ENCODE results near the gene SNAP47.
A peak's percentile ranks its signal among the peaks of the same experiment; 100 is the strongest.

The SNAP47 gene

DNA sequence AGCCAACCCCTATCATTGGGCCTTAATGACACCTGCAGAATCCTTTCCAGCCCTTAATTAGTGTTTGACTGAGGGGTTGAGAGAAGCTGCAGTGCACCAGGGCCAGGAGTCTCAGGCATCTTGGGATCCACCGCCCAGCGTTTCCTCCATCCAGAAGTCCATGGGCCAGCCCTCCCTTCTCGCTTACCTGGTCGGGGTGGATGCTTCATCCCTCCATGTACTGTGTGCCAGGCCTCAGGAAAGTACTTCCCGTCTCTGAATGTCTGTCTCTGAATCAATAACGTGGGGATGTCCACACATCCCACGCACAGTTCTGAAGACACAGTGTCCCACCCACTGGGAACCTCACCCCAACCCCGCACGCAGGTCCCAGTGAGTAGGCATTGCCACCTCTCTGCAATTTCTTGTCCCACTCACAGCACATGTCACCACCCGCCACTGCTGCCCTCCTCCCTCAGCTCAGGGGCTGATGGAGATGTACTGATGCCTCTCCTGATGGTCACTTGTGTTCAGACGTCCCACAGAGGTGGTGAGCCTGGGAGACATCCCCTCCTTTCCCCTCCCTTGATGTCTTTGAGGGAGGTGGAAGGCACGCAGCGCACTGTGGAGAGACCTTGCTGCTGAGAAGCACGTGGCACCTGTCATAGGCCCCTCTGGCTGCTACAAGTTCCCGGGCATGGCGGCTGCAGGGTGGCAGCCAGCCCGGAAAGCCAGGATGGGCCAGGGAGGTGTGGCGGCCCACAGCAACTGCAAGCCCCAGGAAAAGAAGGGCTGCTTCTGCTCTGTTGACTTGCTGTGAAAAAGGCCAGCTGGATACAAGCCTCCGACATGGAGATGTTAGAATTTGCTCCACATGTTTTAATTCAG lies 50.8 kb downstream of the SNAP47 start:
- no peak for DNase-seq (ENCODE audit: low read depth)

DNA sequence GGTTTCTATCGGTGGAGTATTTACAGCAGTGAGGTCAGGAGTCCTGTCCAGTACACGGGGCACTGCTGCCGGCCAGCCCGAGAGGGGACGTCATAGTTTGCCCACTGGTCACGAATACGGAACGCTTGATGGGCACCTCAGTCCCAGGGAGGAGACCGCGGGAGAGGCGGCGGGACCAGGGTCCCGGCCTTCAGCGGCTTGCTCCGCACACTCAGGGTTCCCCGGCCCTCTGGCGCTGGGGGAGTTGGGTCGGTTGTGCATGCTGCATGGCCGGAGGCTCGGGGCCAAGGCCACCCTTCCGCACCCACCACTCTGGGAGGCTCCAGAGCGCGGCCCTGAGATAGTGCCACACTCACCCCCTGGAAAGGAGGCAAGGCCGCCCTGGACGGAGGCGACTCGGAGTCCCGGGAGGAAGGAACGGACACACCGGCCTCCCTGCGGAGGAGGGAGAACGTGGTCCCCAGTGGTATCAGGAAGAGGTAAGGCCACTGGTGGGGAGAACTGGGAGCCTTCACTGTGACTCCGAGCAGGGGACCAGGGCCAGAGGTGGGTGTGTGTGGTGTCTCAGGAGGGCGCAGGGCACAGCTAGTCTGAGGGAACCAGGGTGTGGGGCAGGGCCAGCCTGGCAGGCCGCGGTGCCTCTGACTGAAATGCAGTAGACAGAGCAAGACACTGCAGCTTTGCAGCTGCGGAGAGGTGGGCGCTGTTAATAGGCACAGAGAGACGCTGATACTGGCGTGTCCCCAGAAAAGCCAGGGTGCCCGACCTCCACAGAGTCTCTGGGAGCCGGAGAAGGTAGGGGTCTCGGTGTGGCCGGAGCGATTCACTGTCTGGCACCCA lies 51.7 kb downstream of the SNAP47 start:
- DNase-seq (ENCODE audit: low read depth) = no peak

DNA sequence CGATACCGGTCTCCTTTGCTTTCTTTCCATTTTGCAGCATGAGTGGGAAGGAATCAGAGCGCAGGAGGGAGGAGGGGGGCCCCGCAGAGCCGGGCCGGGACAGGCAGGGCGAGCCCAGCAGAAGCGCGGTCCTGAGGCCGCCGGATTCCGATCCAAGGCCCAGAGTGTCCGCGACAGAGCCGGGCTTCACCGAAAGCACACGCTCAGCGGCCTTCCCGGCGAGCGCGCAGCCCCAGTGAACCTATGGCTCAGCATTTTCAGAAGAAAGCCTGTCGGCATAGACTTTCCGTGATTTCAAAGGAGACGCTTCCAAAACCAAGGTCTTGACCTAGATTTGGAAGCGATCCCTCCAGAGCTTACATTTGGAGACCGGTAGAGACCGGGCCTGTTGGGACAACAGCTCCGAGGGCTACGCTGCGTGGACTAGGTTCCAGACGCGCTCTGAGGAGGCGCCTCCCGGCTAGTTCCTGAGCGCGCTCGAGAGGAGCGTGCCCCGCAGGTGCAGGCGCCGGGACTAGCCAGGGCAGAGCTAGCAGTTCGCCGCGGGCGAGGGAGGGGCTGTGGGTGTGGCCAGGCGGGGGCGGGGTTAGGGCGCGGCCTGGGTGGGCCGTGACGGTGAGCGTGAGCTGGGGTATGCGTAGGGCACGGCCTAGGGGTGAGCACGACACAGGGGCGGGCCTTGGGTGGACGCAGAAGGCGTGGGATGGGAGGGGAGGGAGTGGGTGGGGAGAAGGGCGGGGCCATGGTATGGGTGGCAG lies 52.5 kb downstream of the SNAP47 start:
- peak; percentile 60 for DNase-seq (ENCODE audit: low read depth)

DNA sequence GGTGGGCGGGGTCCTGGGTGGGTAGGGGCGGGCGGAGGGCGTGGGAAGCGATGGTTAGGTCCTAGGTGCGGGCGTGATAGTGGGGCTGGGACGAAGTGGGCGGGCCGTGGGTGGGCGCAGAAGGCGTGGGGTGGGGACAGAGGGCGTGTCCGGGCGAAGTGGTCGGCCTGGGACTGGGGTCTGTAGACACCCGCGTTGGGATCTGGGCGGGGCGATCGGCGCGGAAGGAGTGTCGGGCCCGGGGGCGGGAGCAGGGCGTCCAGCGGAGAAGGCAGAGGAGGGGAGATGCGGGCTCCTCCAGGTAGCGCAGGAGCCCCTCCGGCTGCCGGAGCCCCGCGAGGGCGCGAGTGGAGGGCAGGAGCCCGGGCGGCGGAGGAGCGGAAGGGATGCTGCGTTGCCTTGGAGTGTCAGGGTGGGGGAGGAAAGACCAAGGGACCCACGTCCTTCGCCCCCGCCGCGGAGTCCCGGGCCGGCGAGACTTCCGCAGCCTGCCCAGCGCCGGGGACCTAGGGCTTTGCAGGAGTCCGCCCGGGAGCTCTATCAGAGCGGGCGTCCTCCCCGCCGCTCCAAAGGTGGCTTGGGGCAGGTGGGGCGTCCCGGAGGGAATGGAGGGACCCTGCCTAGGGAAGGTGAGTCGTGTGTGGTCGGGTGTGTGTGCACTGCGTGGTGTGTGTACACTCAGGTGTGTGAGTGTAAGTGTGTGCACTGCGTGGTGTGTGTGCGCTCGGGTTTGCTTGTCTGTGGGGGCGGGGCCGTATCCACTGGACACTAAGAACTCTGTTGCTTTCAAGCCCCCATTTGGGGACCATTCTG lies 53.2 kb downstream of the SNAP47 start:
- no peak for DNase-seq (ENCODE audit: low read depth)

DNA sequence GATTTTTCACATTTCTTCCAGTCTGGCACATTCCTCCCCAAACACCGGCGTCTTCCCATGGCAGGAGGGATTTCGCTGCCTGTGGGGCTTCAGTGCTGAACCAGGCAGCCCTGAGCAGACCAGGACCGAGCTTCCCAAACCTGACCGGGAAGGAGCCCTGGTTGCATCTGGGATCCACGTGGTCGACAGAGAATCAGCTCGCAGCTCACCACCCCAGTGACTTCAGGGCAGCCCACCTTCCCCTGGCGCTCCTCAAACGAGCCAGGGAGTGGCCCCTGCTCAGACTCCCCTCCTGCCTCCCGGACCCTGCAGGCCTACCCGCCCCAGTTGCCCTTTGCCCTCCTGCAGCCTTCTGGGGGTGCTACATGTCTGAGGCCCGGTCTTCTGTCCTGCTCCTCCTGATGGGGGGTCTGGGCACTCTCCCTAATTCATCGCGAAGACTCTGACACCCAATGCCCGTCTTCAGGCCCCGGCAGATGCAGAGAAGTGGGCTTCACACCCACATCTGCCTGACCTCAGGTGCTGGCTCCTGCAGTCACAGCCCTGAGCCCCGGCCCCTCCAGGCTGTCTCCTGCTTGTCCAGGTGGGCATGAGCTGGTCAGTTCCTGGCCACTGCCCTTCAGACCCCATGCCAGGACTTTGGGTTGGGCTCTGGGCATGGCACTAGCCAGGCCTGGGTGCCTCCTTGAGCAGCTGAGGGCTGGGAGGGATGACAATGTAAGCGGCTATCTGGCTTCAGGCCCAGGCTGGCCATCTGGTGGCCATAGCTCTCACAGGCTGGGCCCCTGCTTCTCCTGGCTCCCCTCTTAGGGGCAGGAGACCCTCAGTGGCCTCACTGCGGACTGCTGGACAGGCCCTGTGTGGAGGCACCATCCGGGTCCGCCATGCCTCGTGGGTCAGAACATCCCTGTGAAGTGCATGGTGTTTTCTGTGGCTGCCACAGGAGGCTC lies 54.1 kb downstream of the SNAP47 start:
- no peak for DNase-seq (ENCODE audit: low read depth)

DNA sequence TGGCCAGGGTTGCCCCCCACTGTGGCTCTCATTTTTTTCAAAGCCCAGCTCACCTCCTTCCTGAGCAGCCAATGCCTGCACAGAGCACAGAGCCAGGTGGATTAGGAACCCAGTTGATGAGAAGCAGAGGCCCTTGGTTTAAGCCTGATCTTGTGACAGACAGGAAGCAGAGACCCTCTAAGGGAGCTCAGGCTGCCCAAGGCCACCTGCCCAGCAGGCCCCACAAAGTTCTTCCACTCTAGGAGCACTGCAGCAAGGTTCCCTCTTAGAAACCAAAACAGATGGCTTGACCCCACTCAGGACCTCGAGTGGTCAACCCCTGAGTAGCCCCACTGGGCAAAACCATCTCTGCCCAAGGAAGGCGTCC lies 54.8 kb downstream of the SNAP47 start:
- no peak for DNase-seq (ENCODE audit: low read depth)

DNA sequence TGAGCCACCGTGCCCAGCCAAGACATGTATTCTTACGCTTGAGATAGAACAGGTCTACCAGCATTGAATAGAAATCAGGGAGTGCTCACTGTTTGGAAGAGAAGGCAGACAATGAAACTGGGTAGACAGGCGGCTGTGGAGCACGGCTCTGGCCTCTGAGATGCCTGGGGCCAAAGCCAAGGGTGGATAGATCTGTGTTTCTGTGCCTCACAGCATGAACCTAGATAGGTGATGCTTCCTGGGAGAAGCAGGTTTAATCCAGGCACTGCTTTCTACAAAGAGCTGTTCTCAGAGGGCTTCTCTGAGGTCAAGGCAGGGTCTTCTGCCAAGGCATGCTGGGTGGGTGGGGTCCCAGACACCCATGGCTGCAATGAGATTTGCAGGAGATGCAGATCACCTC lies 55.6 kb downstream of the SNAP47 start:
- no peak for DNase-seq (ENCODE audit: low read depth)

DNA sequence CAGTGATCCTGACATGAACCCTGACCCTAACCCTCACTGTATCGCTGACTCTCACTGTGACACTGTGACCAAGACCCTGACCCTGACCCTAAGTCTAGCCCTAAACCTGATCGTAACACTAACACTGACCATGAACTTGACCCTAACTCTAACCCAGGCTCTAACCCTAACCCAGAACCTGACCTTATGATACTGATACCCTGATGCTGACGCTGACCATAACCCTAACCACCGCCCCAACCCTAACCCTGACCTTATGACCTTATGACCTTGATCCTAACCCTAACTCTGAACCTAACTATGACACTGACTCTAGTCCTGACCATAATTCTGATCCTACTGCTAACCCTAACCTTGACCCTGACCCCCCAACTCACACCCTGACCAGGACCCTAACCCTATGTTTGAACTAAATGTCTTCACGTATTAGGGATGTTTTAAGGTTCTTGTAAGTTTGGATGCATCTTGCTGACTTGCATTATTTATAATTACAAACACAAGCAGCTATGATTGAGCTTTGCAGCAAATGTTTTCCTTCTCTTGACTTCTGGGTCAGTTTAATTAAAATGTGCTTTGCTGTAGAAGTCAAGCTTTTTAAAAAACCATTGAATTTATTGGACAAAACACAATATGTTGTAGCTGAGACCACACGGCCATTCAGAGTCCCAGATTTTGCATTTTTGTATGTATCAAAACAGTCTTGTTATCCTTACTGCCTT lies 56.3 kb downstream of the SNAP47 start:
- no peak for DNase-seq (ENCODE audit: low read depth)

DNA sequence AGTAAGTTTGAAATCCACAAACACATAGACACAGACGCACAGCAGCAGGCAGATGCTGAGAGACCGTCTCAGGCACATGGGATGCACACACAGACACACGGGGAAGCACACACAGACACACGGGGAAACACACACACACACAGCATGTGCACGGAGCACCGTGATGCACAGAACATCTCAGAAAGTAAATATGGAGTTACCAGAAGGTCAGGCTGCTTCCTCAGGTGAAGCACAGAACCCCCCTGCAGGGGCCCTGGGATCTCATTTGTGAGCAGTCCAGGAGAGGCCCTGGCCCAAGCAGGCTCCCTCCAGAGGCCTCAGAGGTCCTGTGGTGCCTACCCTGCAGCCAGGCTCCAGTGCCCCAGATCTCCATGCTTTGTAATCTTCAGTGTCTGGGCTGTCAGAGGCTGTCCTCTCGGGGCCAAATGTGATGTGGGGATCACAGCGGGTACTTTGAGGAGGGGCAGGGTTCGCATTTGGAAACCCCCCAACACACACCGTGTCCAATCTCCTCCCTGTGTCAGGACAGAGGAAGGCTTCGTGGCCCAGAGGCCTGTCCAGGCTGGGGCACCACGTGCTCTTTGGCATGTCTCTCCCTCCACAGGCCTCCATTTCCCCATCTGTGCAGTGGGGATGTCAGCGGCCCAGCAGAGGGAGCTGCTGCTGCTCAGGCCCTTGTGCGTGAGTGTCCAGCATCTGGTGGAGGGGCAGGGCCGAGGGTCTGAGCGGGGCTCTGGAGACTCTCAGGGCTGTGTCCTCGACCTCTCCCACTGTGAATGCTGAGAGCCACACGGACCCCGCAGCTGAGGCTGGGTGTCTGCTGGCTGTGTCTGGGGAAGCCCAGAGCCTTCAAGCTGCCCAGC lies 57.2 kb downstream of the SNAP47 start:
- no peak for DNase-seq (ENCODE audit: low read depth)

DNA sequence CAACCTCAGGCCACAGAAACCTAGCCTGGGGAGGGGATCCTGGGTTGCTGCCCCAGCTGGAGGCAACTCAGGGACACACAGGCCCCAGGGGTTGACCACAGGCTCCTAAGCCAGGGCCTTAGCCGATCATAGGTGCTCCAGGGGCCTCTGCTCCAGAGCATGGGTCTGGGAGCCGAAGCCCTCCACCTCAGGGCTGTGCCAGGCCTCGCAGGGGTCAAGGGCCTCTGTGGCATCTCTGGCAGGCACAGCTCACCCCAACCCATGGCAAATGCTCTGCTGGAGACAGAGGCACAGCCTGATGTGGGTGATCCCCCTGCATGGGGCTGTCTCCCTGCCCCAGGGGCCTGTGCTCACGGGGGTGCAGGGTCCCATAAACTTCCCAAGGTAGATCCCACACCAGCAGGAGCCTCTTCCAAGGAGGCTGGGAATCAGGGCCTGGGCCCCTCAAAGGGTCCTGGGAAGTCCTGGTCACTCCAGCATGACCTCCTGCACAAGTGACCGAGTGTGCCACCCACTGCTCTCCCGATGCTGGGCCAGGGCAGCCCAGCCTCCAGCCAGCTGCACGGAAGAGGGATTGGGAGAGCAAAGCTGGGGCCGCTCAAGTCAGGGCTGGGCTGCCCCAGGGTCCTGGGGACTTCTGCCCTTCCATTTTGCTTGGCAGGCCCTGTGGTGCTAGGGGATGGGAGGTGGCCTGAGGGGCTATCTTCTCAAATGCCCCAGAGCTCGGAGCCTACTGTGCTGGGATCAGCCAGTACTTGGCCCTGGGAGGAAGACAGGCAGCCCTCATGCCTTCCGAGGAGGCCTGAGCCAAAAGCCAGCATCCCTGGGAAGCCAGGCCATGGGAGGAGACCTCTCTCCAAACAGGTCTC lies 58.1 kb downstream of the SNAP47 start:
- no peak for DNase-seq (ENCODE audit: low read depth)

DNA sequence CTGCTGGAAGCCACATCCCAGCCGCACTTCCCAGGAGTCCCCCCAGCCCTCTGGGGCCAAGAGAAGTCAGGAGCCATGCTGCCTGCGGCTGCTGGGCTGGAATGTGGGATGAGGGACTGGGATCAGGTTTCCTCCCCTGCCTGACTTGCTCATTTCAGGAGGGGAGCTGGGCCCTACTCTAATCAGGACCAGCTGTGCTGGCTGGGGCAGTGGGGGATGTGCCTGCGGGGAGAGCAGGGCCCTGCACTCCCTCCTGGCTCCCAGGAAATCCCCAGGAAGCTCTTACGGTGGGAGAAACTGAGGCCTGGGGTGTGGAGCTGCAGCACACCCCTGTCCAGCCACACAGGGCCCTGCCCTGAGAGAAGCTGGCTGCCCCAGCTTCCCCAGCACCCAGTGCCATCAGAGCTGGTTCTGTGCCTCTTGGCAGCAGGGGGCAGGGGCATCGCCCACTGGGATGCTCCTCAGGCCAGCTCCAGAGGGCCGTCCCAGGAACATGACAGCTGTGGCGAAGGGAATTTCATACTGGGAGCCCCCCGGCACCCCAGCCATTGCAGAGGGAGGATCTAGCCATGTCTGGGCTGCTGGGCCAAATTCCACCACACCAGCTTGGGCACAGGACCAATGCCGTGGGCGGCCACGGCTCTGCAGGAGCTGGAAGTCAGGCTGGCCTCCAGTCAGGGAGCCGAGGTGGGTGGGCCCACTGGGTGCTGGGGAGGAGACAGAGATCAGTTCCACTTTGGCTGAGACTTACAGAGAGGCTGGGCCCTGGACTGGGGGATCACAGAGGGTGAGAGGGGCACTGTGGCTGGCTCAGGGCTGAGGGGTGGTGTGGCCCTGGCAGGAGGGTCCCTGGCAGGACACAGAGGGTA lies 58.9 kb downstream of the SNAP47 start:
- peak; percentile 71 for DNase-seq (ENCODE audit: low read depth)

DNA sequence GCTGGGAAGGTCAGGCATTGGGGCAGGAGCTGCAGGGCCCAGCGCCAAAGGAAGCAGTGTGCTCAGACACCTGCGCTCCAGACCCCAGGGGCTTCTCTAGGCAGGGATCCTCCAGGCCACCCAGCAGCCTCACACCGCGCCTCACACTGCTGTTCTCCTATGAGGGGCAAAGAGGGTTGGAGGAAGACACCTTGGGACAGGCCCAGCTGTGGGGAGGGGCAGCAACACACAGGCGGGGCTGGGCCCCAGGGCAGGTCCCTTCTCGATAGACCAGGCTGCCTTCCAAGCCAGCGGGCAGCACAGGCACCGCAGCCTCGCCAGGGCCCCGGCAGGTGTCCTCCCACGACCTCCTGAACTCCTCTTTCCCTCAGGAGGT lies 59.6 kb downstream of the SNAP47 start:
- no peak for DNase-seq (ENCODE audit: low read depth)

DNA sequence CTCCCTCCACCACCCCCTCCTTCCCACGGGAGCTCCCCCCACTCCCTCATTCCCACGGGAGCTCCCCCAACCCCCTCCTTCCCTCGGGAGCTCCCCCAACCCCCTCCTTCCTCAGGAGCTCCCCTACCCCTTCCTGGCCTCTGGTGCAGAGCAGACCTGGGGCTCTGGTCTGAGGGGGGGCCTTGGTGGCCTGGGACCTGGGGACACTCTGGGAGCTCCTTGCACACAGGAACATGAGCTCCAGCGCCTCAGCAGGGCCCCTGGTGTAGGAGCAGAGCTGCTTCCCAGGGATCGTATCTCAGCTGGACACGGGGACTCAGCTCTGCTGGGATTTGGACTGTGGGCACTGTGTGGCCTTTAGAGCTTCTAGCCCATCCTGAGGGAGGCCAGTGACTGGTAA lies 60.5 kb downstream of the SNAP47 start:
- DNase-seq (ENCODE audit: low read depth) = no peak

DNA sequence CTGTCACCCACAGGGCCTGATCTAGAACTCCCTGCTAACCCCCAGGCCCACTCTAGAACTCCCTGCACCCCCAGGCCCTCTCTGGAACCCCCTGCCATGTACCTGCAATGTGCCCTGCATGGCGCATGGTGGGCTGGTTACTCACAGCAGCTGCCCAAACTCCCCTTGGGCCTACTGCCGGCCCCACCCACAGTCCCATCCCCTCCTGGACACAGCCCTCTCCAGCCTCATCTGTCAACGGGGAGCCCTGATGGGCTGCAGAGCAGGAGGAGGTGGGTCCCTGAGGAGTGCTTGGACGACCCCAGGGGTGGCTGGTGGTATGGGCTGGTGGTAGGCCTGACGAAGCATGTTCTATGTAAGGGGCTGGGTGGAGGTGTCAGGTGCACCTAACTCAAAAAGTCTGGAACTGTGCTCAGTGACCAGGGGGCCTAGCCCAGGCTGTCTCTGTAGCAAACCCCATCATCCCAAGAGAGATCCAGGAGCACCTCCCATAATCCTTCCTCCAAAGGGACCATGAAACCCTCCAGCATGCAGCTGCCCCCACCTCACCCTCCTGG lies 61.2 kb downstream of the SNAP47 start:
- no peak for DNase-seq (ENCODE audit: low read depth)

DNA sequence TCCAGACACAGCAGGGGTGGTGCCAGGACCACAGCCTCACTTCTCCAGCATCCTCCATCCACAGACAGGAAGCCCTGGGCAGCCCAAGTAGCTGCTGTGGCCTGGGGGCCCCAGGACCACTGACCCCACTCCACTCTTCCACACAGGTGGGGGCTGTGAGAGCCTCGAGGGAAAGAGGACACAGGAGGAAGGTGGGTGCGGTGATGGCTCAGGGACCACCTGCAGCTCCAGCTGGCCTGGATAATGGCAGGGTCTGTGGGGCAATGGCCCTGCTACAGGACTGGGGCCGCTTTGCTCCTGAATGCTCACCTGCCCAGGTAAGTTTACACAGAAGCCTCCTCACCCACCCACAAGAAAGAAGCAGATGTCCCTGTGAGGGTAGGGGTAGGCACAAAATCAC lies 61.9 kb downstream of the SNAP47 start:
- no peak for DNase-seq (ENCODE audit: low read depth)

DNA sequence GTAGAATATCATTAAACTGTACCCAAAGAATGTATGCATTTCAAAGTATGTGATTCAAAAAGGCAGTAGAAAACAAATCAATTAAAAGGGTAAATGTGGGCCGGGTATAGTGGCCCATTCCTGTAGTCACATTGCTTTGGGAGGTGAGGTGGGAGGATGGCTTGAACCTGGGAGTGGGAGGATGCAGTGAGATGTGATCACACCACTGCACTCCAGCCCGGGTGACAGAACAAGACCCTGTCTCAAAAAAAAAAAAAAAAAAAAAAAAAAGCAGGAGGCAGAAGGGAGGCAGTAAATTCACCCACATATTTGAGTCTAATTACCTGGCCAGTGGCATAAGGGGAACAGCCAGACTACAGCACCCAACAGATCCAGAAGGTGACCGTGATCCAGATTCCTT lies 62.4 kb downstream of the SNAP47 start:
- DNase-seq (ENCODE audit: low read depth) = no peak
